ENCODE measurements around the gene ZNF516. TPM values are rescaled to one million over a fixed set of nuclear protein-coding genes. Genes with fewer than 3 reads are reported as not detected.
"Not testable (repeated sequence)": the region's sequence is repeated elsewhere in the genome, so short reads cannot be mapped to it uniquely, and the experiment has no call there.

ZNF516 gene
- total RNA-seq, 1 donor from 2014 or later, result 1.2 TPM

DNA sequence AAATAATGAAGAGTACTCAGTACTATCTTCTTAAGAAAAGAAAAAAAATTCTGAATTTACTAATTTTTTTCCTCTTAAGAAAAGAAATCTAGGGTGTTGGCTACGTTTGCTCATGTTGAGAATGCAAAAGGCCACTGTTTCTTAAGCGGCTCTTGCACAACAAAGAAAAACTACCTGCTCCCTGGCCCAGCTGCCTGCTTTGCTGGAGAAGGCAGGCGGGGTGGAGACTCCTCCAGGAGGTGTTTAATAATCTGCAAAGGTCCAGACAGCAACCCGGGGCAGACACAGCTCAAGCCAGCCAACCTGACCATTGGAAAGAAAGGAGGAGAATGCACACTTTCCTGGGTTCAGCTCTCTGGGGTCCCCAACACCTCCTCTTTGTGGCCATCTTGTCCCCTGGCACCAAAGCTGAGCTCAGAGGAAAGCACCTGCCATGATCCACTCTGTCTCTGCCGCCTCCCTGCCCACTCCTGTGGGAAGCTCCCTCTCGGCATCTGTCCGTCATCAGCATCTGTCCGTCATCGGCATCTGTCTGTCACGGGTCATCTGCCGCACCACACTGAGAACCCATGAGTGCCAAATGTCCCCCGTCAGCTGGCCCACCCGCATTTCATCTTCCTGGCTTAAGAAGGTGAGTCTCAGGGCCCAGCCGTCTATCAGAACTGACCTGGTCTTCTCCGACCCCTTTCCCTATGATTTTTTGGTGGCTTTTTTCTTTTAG is 11.9 kb downstream of the ZNF516 start:
- no peak overlapping the region for H3K4me3 Mint-ChIP-seq (ENCODE audit: low read depth)
- no peaks in the 10 kb centered on the region for H3K4me1 Mint-ChIP-seq (ENCODE audit: low read depth)
- DNase-seq (ENCODE audit: low spot score), result no peak
- no peaks in the 10 kb centered on the region for H3K36me3 Mint-ChIP-seq (ENCODE audit: low read depth)
- H3K27ac Mint-ChIP-seq, result no peak overlapping the region
- H3K27me3 Mint-ChIP-seq (ENCODE audit: low read depth), result peaks cover 36% of the 10 kb centered on the region
- intact Hi-C loops (cut with micrococcal nuclease), result no loop called here
- H3K9me3 Mint-ChIP-seq, result no peaks in the 10 kb centered on the region

GRCh38 chr18:76482267-76482666 is 12.8 kb downstream of the ZNF516 start:
- H3K36me3 Mint-ChIP-seq (ENCODE audit: low read depth), result no peaks in the 10 kb centered on the region
- no peak overlapping the region for H3K4me3 Mint-ChIP-seq (ENCODE audit: low read depth)
- no peaks in the 10 kb centered on the region for H3K4me1 Mint-ChIP-seq (ENCODE audit: low read depth)
- H3K27me3 Mint-ChIP-seq (ENCODE audit: low read depth), result peaks cover 35% of the 10 kb centered on the region
- intact Hi-C loops (cut with micrococcal nuclease), result no loop called here
- no peak for DNase-seq (ENCODE audit: low spot score)
- H3K9me3 Mint-ChIP-seq, result no peaks in the 10 kb centered on the region
- H3K27ac Mint-ChIP-seq, result no peak overlapping the region

DNA sequence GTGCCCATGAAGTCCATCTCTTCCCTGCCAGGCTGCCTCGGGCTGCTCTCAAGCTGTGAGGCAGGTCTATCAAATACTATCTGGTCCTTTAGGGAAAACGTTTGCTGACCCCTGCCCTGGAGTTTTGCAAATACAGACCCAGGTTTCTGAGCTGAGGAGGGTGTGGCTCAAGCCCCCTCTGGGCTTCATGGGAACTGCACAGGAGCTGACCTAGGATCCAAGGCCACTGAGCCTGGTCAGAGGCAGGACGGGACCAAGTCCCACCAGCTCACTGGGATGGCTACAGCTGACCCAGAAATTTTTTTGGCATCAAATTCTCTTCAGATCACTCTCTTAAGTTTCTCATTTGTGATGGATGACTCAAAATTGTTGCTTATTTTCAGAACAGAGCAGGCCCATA is 14.1 kb downstream of the ZNF516 start:
- intact Hi-C loops (cut with micrococcal nuclease), result no loop called here
- no peaks in the 10 kb centered on the region for H3K36me3 Mint-ChIP-seq (ENCODE audit: low read depth)
- peaks cover 2% of the 10 kb centered on the region for H3K4me1 Mint-ChIP-seq (ENCODE audit: low read depth)
- DNase-seq (ENCODE audit: low spot score), result no peak
- peaks cover 24% of the 10 kb centered on the region for H3K27me3 Mint-ChIP-seq (ENCODE audit: low read depth)
- H3K27ac Mint-ChIP-seq, result no peak overlapping the region
- H3K9me3 Mint-ChIP-seq, result no peaks in the 10 kb centered on the region
- H3K4me3 Mint-ChIP-seq (ENCODE audit: low read depth), result no peak overlapping the region

DNA sequence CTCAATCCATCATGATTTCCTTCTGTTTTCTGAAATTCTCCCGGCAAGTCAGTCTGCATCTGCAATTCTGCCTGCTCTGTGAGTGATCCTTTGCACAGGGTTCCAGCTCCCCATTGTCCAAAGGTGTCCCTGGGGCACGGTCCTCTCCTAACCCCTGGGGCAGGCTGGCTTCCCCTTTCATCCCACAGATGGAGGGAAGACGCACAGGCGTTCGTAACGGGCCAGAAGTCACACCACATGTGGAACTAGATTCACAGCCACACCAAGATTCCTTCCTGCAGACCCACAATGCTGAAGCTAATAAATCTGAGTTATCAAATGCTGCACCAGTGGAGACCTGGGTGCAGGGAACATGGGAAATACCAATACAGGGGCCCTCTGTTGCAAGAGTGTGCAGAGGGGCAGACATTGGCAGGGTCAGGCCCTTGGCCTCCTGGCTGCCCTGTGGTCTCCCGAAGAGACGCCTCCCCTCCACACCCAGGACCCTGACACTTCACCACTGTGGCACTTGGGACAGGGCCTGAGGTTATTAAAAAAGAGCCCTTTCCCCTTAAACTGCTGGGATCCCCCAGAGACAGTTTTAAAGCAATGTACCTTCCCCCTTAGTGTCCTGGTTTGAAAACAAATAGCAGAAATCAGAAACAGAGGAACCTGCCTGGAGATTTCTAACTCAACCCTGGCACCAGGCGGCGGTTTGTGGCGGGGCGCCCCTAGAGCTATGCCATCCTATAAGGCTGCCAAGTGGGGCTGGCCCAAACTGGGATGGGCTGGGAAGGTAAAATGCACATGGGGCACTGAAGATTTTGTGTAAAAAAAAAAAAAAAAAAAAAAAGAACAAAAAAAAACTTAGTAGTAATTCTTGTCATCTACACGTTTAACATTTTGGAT is 15.4 kb downstream of the ZNF516 start:
- intact Hi-C loops (cut with micrococcal nuclease), result no loop called here
- Mint-ChIP-seq H3K4me3 (ENCODE audit: low read depth) (no peak overlapping the region), H3K27me3 (ENCODE audit: low read depth) (peaks cover 22% of the 10 kb centered on the region), H3K27ac (no peak overlapping the region), H3K36me3 (ENCODE audit: low read depth) (no peaks in the 10 kb centered on the region), H3K9me3 (no peaks in the 10 kb centered on the region), H3K4me1 (ENCODE audit: low read depth) (peaks cover 2% of the 10 kb centered on the region)
- no peak for DNase-seq (ENCODE audit: low spot score)

DNA sequence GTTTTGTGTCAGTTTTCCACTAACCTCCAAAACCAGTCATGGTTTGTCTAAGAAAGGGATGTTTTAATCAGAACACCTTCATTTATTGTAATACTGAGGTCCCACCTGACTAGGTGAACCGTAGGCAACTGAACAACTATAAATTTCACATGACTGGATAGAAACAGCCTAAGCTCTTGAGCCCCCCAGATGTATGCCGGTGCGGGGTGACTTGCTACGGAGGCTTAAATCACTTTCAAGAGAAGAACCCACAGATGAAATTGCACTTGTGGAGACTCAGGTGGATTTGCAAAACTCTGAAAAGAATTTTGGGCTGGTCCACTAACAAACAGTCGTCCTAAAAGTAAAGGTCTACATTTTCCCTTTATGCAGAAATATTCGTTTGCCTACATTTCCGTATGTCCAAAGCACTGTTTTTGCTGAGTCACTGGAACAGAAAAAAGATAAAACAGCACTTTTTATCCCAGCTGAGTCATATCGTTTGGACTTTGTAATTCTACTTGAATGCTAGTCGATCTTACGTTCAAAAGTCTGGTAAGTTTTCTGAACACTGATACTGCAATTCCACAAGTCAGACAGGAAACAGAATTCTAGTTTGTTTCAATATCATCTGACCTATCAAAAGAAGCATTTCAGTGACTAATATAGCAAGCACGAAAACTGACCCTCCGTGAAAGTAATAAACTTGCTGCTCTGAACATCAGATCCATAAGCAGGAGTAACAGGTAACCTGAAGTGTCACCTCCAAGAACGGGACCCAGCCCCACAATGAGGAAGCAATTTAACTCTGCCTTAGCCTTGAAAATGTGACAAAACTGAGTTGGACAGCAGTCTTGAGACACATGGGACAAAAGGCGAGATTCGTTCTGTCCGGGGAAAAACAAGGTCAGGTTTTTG is 18.1 kb downstream of the ZNF516 start:
- H3K9me3 Mint-ChIP-seq, result no peaks in the 10 kb centered on the region
- H3K27ac Mint-ChIP-seq, result no peak overlapping the region
- no peak for DNase-seq (ENCODE audit: low spot score)
- no peak overlapping the region for H3K4me3 Mint-ChIP-seq (ENCODE audit: low read depth)
- peaks cover 4% of the 10 kb centered on the region for H3K4me1 Mint-ChIP-seq (ENCODE audit: low read depth)
- H3K36me3 Mint-ChIP-seq (ENCODE audit: low read depth), result no peaks in the 10 kb centered on the region
- intact Hi-C loops (cut with micrococcal nuclease), result no loop called here
- peaks cover 23% of the 10 kb centered on the region for H3K27me3 Mint-ChIP-seq (ENCODE audit: low read depth)

DNA sequence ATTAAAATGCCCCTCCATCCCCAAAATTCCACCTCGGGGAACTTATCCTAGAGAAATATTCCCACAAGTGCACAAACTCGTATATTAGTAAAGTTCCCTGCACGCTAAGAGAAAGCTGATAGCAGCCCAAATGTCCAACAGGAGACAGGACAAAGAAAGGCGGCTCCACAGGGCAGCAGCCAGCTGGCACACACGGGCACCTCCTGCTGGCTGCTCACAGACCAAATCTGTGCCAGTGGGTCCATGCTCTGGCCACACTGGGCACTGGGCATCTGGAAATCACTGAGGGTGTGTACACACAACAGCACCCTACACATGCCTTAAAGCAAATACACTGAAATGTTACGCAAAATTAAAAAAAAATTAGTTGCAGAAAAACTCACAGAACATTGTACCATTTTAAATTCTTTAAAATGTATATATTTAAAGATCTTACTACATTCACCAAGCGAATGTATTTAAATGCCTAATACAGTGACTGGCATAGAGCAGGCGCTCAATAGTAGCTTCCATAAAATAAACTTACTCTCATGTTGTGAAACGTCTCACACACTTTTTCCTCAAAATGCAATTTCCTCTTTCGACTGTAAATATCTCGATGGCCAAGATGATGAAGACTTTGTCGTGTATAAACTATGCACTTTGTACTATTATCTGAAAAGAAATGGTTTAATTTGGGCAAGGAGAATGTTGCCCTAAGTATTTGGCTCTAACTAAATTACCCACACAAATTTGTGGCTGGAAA is 19.4 kb downstream of the ZNF516 start:
- no peak for DNase-seq (ENCODE audit: low spot score)
- no peak overlapping the region for H3K4me3 Mint-ChIP-seq (ENCODE audit: low read depth)
- no peaks in the 10 kb centered on the region for H3K36me3 Mint-ChIP-seq (ENCODE audit: low read depth)
- H3K27ac Mint-ChIP-seq, result no peak overlapping the region
- H3K27me3 Mint-ChIP-seq (ENCODE audit: low read depth), result peaks cover 24% of the 10 kb centered on the region
- H3K4me1 Mint-ChIP-seq (ENCODE audit: low read depth), result peaks cover 4% of the 10 kb centered on the region
- no peaks in the 10 kb centered on the region for H3K9me3 Mint-ChIP-seq
- intact Hi-C loops (cut with micrococcal nuclease), result loop anchor here (2.0 kb wide), 1 partner anchor 17 kb away; no protein-coding TSS in a partner anchor

DNA sequence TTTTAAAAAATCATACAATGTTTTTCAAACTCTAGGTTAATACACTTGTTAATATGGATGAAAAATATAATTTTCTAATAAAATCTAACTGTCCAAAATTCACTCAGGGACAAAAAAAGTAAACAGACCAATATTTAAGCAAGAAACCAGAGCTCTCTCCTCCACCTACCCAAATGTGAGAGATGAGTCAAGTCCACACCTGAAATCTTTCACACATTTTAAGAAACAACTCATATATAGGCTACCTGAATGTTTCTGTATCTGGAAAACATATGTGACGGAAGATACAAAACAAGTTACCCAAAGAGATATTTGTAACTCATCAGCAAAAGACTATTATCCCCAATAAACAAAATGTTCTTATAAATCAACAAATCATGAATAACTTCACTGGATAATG is 20.2 kb downstream of the ZNF516 start:
- H3K27ac Mint-ChIP-seq, result no peak overlapping the region
- no peaks in the 10 kb centered on the region for H3K36me3 Mint-ChIP-seq (ENCODE audit: low read depth)
- no peak for DNase-seq (ENCODE audit: low spot score)
- H3K4me3 Mint-ChIP-seq (ENCODE audit: low read depth), result no peak overlapping the region
- no peaks in the 10 kb centered on the region for H3K9me3 Mint-ChIP-seq
- peaks cover 28% of the 10 kb centered on the region for H3K27me3 Mint-ChIP-seq (ENCODE audit: low read depth)
- intact Hi-C loops (cut with micrococcal nuclease), result loop anchor here (2.0 kb wide), 1 partner anchor 18 kb away; no protein-coding TSS in a partner anchor
- H3K4me1 Mint-ChIP-seq (ENCODE audit: low read depth), result peaks cover 4% of the 10 kb centered on the region

GRCh38 chr18:76473521-76473920 is 21.5 kb downstream of the ZNF516 start:
- DNase-seq (ENCODE audit: low spot score); H3K36me3 Mint-ChIP-seq (ENCODE audit: low read depth); intact Hi-C loops (cut with micrococcal nuclease); H3K9me3 Mint-ChIP-seq; H3K4me1 Mint-ChIP-seq (ENCODE audit: low read depth); H3K4me3 Mint-ChIP-seq (ENCODE audit: low read depth); H3K27ac Mint-ChIP-seq: not testable (repeated sequence)
- peaks cover 26% of the 10 kb centered on the region for H3K27me3 Mint-ChIP-seq (ENCODE audit: low read depth)

DNA sequence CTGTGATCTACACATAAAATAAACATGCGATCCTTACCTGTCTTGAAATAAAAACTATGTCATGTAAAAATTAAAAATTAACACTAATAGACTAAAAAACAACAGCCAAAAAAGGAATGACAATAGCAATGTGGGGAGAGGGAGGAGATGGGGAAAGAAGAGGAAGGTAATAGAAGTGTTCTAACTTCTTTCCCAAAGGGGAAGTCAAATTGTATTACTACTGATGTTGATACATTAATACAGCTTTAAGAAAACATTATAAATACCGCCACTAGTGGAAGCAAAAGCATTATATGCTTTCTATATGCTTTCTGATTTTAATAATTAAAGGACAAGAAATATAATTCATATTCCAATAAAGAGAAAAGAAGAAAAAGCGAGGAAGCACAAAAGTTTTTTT is 22.2 kb downstream of the ZNF516 start:
- Mint-ChIP-seq H3K27me3 (ENCODE audit: low read depth) (peaks cover 25% of the 10 kb centered on the region), H3K36me3 (ENCODE audit: low read depth) (no peaks in the 10 kb centered on the region), H3K9me3 (no peaks in the 10 kb centered on the region), H3K27ac (no peak overlapping the region), H3K4me3 (ENCODE audit: low read depth) (no peak overlapping the region), H3K4me1 (ENCODE audit: low read depth) (peaks cover 8% of the 10 kb centered on the region)
- intact Hi-C loops (cut with micrococcal nuclease), result no loop called here
- DNase-seq (ENCODE audit: low spot score), result no peak

DNA sequence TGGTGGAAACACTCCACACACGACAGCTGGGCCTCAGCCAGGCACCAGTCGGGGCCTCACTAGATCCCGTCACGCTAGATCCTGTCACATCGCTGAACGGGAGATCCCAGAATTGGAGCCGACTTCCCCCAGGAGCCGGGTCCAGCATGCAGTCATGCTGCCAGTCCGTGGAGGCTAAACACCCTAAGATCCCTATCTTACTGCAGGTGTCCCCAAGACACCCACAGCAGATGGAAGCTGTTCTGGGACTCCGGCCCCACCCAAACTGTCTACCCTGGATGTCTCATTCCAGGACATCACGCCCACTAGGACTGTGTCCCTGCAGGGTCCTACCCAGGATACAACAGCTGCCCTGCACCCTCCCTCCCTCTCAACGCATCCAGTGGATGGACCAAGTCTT is 23.4 kb downstream of the ZNF516 start:
- Mint-ChIP-seq H3K4me3 (ENCODE audit: low read depth) (no peak overlapping the region), H3K36me3 (ENCODE audit: low read depth) (no peaks in the 10 kb centered on the region), H3K27ac (no peak overlapping the region), H3K9me3 (no peaks in the 10 kb centered on the region), H3K27me3 (ENCODE audit: low read depth) (peaks cover 22% of the 10 kb centered on the region), H3K4me1 (ENCODE audit: low read depth) (peaks cover 12% of the 10 kb centered on the region)
- intact Hi-C loops (cut with micrococcal nuclease), result no loop called here
- DNase-seq (ENCODE audit: low spot score), result no peak

DNA sequence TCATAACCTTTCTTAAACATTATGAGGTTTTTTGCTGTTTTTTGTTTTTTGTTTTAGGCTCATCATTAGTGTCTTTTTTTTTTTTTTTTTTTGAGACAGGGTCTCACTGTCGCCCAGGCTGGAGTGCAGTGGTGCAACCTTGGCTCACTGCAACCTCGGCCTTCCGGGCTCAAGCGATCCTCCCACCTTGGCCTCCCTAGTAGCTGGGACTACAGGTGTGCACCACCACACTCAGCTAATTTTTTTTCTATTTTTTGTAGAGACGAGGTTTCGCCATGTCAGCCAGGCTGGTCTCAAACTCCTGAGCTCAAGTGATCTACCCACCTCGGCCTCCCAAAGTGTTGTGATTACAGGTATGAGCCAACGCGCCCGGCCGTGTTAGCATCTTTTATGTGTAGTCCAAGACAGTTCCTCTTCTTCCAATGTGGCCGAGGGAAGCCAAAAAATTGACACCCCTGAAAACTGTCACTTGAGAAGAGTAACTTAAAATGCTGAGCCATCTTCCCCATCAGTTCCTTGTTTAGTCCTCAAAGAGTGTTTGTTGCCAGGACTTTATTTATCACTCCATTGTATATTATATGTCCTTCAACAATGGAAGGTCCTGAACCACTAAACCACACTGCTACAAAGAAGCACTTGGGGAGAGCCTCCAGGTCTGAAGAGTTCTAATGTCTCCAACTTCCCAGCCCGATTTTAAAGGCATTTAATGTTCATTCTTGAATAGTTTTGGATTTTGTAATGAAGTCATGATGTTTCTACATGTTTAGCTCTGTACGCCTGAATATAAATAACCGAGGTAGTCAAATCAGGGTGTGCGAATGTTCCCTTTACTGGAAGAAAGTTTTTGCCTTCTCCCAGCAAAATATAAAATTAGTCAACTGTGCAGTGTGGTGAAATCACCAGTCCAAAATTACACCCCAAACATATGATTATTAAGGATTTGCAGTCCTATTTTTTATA is 26.4 kb downstream of the ZNF516 start:
- intact Hi-C loops (cut with micrococcal nuclease), result no loop called here
- Mint-ChIP-seq H3K36me3 (ENCODE audit: low read depth) (no peaks in the 10 kb centered on the region), H3K9me3 (no peaks in the 10 kb centered on the region), H3K27ac (no peak overlapping the region), H3K4me3 (ENCODE audit: low read depth) (no peak overlapping the region), H3K27me3 (ENCODE audit: low read depth) (peaks cover 7% of the 10 kb centered on the region), H3K4me1 (ENCODE audit: low read depth) (peaks cover 11% of the 10 kb centered on the region)
- no peak for DNase-seq (ENCODE audit: low spot score)

All from activated T-helper 2 cell treated with anti-CD3 and anti-CD28 coated beads, Interferon-gamma antibody, Interleukin-2, Interleukin-4, amounts not matched to agents 10 μg/mL and 5 μg/mL and 100 μg/mL, durations not matched to agents 14 hours and 24 hours and 36 hours (primary cell).